GM12865 (cell line): ENCODE data around the gene PCGF5.

ENCODE experiments used
- DNase-seq: peaks from one replicate; pipeline ENCODE4 v3.0.0; 2010; ENCODE audit warnings: low read depth
- H3K4me3 ChIP-seq: 2 replicates; pipeline ENCODE4 v1.5.1; 2011; ENCODE audit warnings: mild to moderate bottlenecking, low read depth, low read length, control low read depth
- CTCF ChIP-seq: IDR thresholded peaks from 2 replicates; pipeline ENCODE4 v1.5.1; 2011; ENCODE audit warnings: low read length, control low read depth, low read depth, inconsistent platforms; ENCODE audit not compliant: insufficient read depth; ENCODE audit errors: missing control alignments

Gene PCGF5

GRCh38 chr10:91210014-91210413 lies 10.4 kb upstream of the PCGF5 start:
- DNase-seq = no peak
- H3K4me3 ChIP-seq = no peak overlapping the region
- no peak for TF ChIP-seq CTCF

GRCh38 chr10:91210435-91210834 lies 10.0 kb upstream of the PCGF5 start:
- DNase-seq = peak; percentile 90
- no peak for TF ChIP-seq CTCF
- no peak overlapping the region for H3K4me3 ChIP-seq

- TF ChIP-seq CTCF = no peak
- no peak for DNase-seq
- no peak overlapping the region for H3K4me3 ChIP-seq
Observed at GRCh38 chr10:91211675-91212074, 8.8 kb upstream of the PCGF5 start.

- no peak for DNase-seq
- H3K4me3 ChIP-seq = no peak overlapping the region
- TF ChIP-seq CTCF = no peak
Observed at GRCh38 chr10:91214911-91215310, 5.6 kb upstream of the PCGF5 start.

- H3K4me3 ChIP-seq = no peak overlapping the region
- DNase-seq = no peak
- TF ChIP-seq CTCF = no peak
Observed at GRCh38 chr10:91215384-91215783, 5.1 kb upstream of the PCGF5 start.

- DNase-seq = no peak
- TF ChIP-seq CTCF = no peak
- H3K4me3 ChIP-seq = peak overlapping the region; percentile 46
Observed at GRCh38 chr10:91219371-91220193, 881 bp upstream of the PCGF5 start.
